WTC11 (cell line): ENCODE results near the gene RAB3IP.

Experiments used
- CTCF ChIP-seq: fragments of 200-600 bp; IDR thresholded peaks from 2 replicates; pipeline ENCODE4 v1.8.0; 2022; ENCODE audit warnings: antibody characterized with exemption
- FOXP1 ChIP-seq: sonication (generic); formaldehyde crosslinking; IDR thresholded peaks from 2 replicates; pipeline ENCODE4 v1.8.0; 2022; ENCODE audit warnings: missing genetic modification reagents, mild to moderate bottlenecking, moderate library complexity, borderline replicate concordance
- NFYB ChIP-seq: sonication (generic); formaldehyde crosslinking; conservative IDR thresholded peaks from 2 replicates; pipeline ENCODE4 v1.8.0; 2022; ENCODE audit warnings: low read depth, missing genetic modification reagents
- TCF7 ChIP-seq: sonication (generic); formaldehyde crosslinking; IDR thresholded peaks from 2 replicates; pipeline ENCODE4 v1.8.0; 2022; ENCODE audit warnings: mild to moderate bottlenecking, low read depth, missing genetic modification reagents, moderate library complexity

GRCh38 chr12:69836015-69836414 lies 97.4 kb downstream of the RAB3IP start:
- no peak for TF ChIP-seq NFYB (CRISPR knock-in tag)
- TF ChIP-seq CTCF: no peak
- no peak for TF ChIP-seq TCF7
- TF ChIP-seq FOXP1 (CRISPR knock-in tag): no peak
